A549 (cell line): ENCODE data around the gene ZNF439. TPM values are rescaled to one million over a fixed set of nuclear protein-coding genes. Genes with fewer than 3 reads are reported as not detected.

ENCODE experiments used
- polyA plus RNA-seq, 4 experiments: library from polyadenylated mRNA; depleted of rRNA in 3 of 4; stranded (reverse); fragments of >200 nt; fragmentation: RNase III in 1 of 4; extraction: RNeasy Plus Mini Kit Qiagen cat#74134 plus additional on column Dnase treatment in 1 of 4; gene quantifications; 2 replicates in 3 of 4; 3 replicates in 1 of 4; pipeline ENCODE4 v1.2.3, GENCODE V29; 2011 to 2017

ZNF439 gene
- polyA plus RNA-seq, 2 of the 4 experiments (the other 2 are of a cell fraction), result not detected

Other genes starting within 250 kb of the ZNF439 start
- 3.7 and 3.9 TPM in 2 replicates for gene ZNF823, start 109.8 kb upstream of the ZNF439 start, polyA plus RNA-seq (2011; rRNA removed)
- 2.4 to 2.9 TPM (median 2.7 TPM) in 3 replicates for gene ZNF823, start 109.8 kb upstream of the ZNF439 start, polyA plus RNA-seq (2017; fragmentation: RNase III; extraction: RNeasy Plus Mini Kit Qiagen cat#74134 plus additional on column Dnase treatment)
- 0.01 TPM in 1 of 2 replicates, not detected in the other for gene ZNF441, start 81.7 kb upstream of the ZNF439 start, polyA plus RNA-seq (2011; rRNA removed)
- gene ZNF441, start 81.7 kb upstream of the ZNF439 start, polyA plus RNA-seq (2017; fragmentation: RNase III; extraction: RNeasy Plus Mini Kit Qiagen cat#74134 plus additional on column Dnase treatment), result 0.01 TPM in 1 of 3 replicates, not detected in the others
- gene ZNF491, start 50.2 kb upstream of the ZNF439 start, polyA plus RNA-seq (2011; rRNA removed), result not detected in 2 replicates
- not detected in 3 replicates for gene ZNF491, start 50.2 kb upstream of the ZNF439 start, polyA plus RNA-seq (2017; fragmentation: RNase III; extraction: RNeasy Plus Mini Kit Qiagen cat#74134 plus additional on column Dnase treatment)
- gene ZNF440, start 34.5 kb upstream of the ZNF439 start, polyA plus RNA-seq (2011; rRNA removed), result not detected in 2 replicates
- gene ZNF440, start 34.5 kb upstream of the ZNF439 start, polyA plus RNA-seq (2017; fragmentation: RNase III; extraction: RNeasy Plus Mini Kit Qiagen cat#74134 plus additional on column Dnase treatment), result 0.03 to 0.04 TPM in 2 of 3 replicates, not detected in the other
- gene ZNF69, start 39.1 kb downstream of the ZNF439 start, polyA plus RNA-seq (2011; rRNA removed), result not detected in 2 replicates
- gene ZNF69, start 39.1 kb downstream of the ZNF439 start, polyA plus RNA-seq (2017; fragmentation: RNase III; extraction: RNeasy Plus Mini Kit Qiagen cat#74134 plus additional on column Dnase treatment), result not detected in 3 replicates
- 0.37 and 0.43 TPM in 2 replicates for gene ZNF700, start 76.4 kb downstream of the ZNF439 start, polyA plus RNA-seq (2011; rRNA removed)
- 0.30 to 0.37 TPM (median 0.33 TPM) in 3 replicates for gene ZNF700, start 76.4 kb downstream of the ZNF439 start, polyA plus RNA-seq (2017; fragmentation: RNase III; extraction: RNeasy Plus Mini Kit Qiagen cat#74134 plus additional on column Dnase treatment)
- gene ZNF763, start 116.3 kb downstream of the ZNF439 start, polyA plus RNA-seq (2011; rRNA removed), result not detected in 2 replicates
- gene ZNF763, start 116.3 kb downstream of the ZNF439 start, polyA plus RNA-seq (2017; fragmentation: RNase III; extraction: RNeasy Plus Mini Kit Qiagen cat#74134 plus additional on column Dnase treatment), result not detected in 3 replicates
- gene ZNF433, start 187.0 kb downstream of the ZNF439 start, polyA plus RNA-seq (2011; rRNA removed), result not detected in 2 replicates
- not detected in 3 replicates for gene ZNF433, start 187.0 kb downstream of the ZNF439 start, polyA plus RNA-seq (2017; fragmentation: RNase III; extraction: RNeasy Plus Mini Kit Qiagen cat#74134 plus additional on column Dnase treatment)
- gene ZNF878, start 204.2 kb downstream of the ZNF439 start, polyA plus RNA-seq (2011; rRNA removed), result not detected in 2 replicates
- not detected in 3 replicates for gene ZNF878, start 204.2 kb downstream of the ZNF439 start, polyA plus RNA-seq (2017; fragmentation: RNase III; extraction: RNeasy Plus Mini Kit Qiagen cat#74134 plus additional on column Dnase treatment)
- not detected in 2 replicates for gene ZNF844, start 216.0 kb downstream of the ZNF439 start, polyA plus RNA-seq (2011; rRNA removed)
- not detected in 3 replicates for gene ZNF844, start 216.0 kb downstream of the ZNF439 start, polyA plus RNA-seq (2017; fragmentation: RNase III; extraction: RNeasy Plus Mini Kit Qiagen cat#74134 plus additional on column Dnase treatment)